ENCODE data around the gene SLC1A5. TPM values are rescaled to one million over a fixed set of nuclear protein-coding genes. Genes with fewer than 3 reads are reported as not detected.

The SLC1A5 gene
- total RNA-seq, 4 donors from 2014 or later, result 19.8 to 104 (median 91.4) TPM

GRCh38 chr19:46726551-46726950 is 61.8 kb downstream of the SLC1A5 start:
- Histone ChIP-seq H3K36me3 (peaks cover 0 to 65% (median 21%) of the 10 kb centered on the region in 4 donors), H3K27ac (no peak overlapping the region)
- in situ Hi-C loops (cut with MboI; ENCODE audit: low pct_ligation_motif_present in 1 of 4, low pct_unique_long_range_greater_than_20kb in 1 of 4, low sequenced_read_pairs in 3 of 4), result no loop called here

DNA sequence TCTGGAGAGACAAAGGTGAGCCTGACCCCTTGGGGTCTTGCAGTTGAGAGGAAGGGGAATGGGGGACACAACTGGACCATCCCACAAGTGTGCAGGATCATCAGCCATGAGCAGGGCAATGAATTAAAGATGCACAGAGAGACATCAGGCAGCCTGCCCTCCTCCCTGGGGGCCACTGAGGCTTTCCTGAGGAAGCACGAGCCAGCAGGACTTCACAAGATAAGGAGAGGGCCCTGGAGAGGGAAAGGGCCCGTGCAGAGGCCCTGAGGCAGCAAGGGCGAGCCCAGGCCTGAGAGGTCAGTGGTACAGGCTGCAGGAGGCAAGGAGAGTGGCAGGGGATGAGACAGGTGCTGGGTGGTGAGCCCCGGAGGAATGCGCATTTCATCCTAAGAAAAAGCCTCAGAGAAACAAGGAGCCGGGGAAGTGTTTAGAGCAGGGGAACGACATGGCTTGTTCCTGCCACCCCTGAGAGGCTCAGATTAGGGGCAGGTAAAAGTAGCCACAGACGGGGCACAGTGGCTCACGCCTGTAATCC is 62.5 kb downstream of the SLC1A5 start:
- no peak overlapping the region for H3K27ac ChIP-seq
- intact Hi-C loops (cut with DNase I; ENCODE audit: low total_unique reads) (no loop called here), in situ Hi-C loops (cut with MboI; ENCODE audit: low pct_ligation_motif_present in 1 of 4, low pct_unique_long_range_greater_than_20kb in 1 of 4, low sequenced_read_pairs in 3 of 4) (no loop called here)
- no peak for DNase-seq
- H3K9me3 ChIP-seq, result no peaks in the 10 kb centered on the region
- no peak overlapping the region for H3K4me3 ChIP-seq
- 84 to 100% methylated on average over 2 to 9 of the region's 9 CpGs for WGBS, 2 donors (ENCODE audit: low coverage in 1 of 2)
- TF ChIP-seq POLR2A (IDR thresholded peaks at IDR 0.05) (no peak), EP300 (IDR thresholded peaks at IDR 0.05; ENCODE audit: low read depth) (no peak), POLR2AphosphoS5 (IDR thresholded peaks at IDR 0.05) (no peak)
- TF ChIP-seq, protein P1, sequence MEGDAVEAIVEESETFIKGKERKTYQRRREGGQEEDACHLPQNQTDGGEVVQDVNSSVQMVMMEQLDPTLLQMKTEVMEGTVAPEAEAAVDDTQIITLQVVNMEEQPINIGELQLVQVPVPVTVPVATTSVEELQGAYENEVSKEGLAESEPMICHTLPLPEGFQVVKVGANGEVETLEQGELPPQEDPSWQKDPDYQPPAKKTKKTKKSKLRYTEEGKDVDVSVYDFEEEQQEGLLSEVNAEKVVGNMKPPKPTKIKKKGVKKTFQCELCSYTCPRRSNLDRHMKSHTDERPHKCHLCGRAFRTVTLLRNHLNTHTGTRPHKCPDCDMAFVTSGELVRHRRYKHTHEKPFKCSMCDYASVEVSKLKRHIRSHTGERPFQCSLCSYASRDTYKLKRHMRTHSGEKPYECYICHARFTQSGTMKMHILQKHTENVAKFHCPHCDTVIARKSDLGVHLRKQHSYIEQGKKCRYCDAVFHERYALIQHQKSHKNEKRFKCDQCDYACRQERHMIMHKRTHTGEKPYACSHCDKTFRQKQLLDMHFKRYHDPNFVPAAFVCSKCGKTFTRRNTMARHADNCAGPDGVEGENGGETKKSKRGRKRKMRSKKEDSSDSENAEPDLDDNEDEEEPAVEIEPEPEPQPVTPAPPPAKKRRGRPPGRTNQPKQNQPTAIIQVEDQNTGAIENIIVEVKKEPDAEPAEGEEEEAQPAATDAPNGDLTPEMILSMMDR (IDR thresholded peaks at IDR 0.05), result no peak
- no peaks in the 10 kb centered on the region for H3K4me1 ChIP-seq
- no peaks in the 10 kb centered on the region for H3K27me3 ChIP-seq
- peaks cover 0 to 66% (median 22%) of the 10 kb centered on the region in 4 donors for H3K36me3 ChIP-seq

More at GRCh38 chr19:46726551-46726950, 61.8 kb downstream of the SLC1A5 start:
- no peak for TF ChIP-seq EP300 (IDR thresholded peaks at IDR 0.05; ENCODE audit: low read depth)
- no peak for TF ChIP-seq POLR2A (IDR thresholded peaks at IDR 0.05)
- TF ChIP-seq, protein P1 (IDR thresholded peaks at IDR 0.05), result no peak
- TF ChIP-seq POLR2AphosphoS5 (IDR thresholded peaks at IDR 0.05), result no peak
- intact Hi-C loops (cut with DNase I; ENCODE audit: low total_unique reads), result no loop called here
- DNase-seq, result no peak
- H3K4me3 ChIP-seq, result no peak overlapping the region
- H3K4me1 ChIP-seq, result no peaks in the 10 kb centered on the region
- WGBS, 2 donors (ENCODE audit: low coverage in 1 of 2), result 84 to 95% methylated on average over 4 to 10 of the region's 10 CpGs
- H3K27me3 ChIP-seq, result no peaks in the 10 kb centered on the region
- H3K9me3 ChIP-seq, result no peaks in the 10 kb centered on the region

GRCh38 chr19:46725036-46725820 is 63.2 kb downstream of the SLC1A5 start:
- H3K36me3 ChIP-seq, result peaks cover 0 to 63% (median 25%) of the 10 kb centered on the region in 4 donors
- H3K9me3 ChIP-seq, result no peaks in the 10 kb centered on the region
- no peak overlapping the region for H3K4me3 ChIP-seq
- no peak overlapping the region for H3K27ac ChIP-seq
- in situ Hi-C loops (cut with MboI; ENCODE audit: low pct_ligation_motif_present in 1 of 4, low pct_unique_long_range_greater_than_20kb in 1 of 4, low sequenced_read_pairs in 3 of 4) (no loop called here), intact Hi-C loops (cut with DNase I; ENCODE audit: low total_unique reads) (no loop called here)
- TF ChIP-seq POLR2AphosphoS5 (IDR thresholded peaks at IDR 0.05) (no peak), EP300 (IDR thresholded peaks at IDR 0.05; ENCODE audit: low read depth) (no peak)
- no peaks in the 10 kb centered on the region for H3K27me3 ChIP-seq
- WGBS, 2 donors (ENCODE audit: low coverage in 1 of 2), result 93% methylated on average over 26 of the region's 26 CpGs; no CpG with 5 or more reads in 1 of the 2 donors
- no peak for DNase-seq
- no peaks in the 10 kb centered on the region for H3K4me1 ChIP-seq

Small RNAs within 50 kb of the gene (small RNA-seq; reads per million reads assigned to genes)
- gene AC008622.3, result 0 reads per million in 4 donors
- gene HNRNPMP2, result 0 reads per million in 4 donors
- gene RF00019, result 0 reads per million in 4 donors

Other genes with a start within 250 kb of the SLC1A5 start
- 100 to 1,000 TPM; 160 to 923 (median 194) TPM for gene CALM3, start 187.3 kb downstream of the SLC1A5 start, total RNA-seq
- gene PTGIR, start 163.5 kb downstream of the SLC1A5 start, total RNA-seq, result 1 to 10 TPM in 2 of 4 donors, under 1 TPM in 1, not detected in 1; 0.55 to 2.4 (median 2.2) TPM
- not detected for gene GNG8, start 152.4 kb downstream of the SLC1A5 start, total RNA-seq
- 10 to 100 TPM in 1 of 4 donors, 1 to 10 TPM in 3; 5.3 to 27.1 (median 7.5) TPM for gene DACT3, start 127.4 kb downstream of the SLC1A5 start, total RNA-seq
- gene PRKD2, start 71.5 kb downstream of the SLC1A5 start, total RNA-seq, result 100 to 1,000 TPM in 1 of 4 donors, 10 to 100 TPM in 3; 40.1 to 201 (median 53.5) TPM
- 10 to 100 TPM in 3 of 4 donors, 1 to 10 TPM in 1; 9.7 to 16.1 (median 11.8) TPM for gene FKRP, start 42.5 kb downstream of the SLC1A5 start, total RNA-seq
- gene STRN4, start 42.1 kb downstream of the SLC1A5 start, total RNA-seq, result 100 to 1,000 TPM in 3 of 4 donors, 10 to 100 TPM in 1; 81.6 to 306 (median 174) TPM
- gene AP2S1, start 62.3 kb upstream of the SLC1A5 start, total RNA-seq, result 10 to 100 TPM; 50.1 to 96.9 (median 61.2) TPM
- gene ARHGAP35, start 72.4 kb upstream of the SLC1A5 start, total RNA-seq, result 100 to 1,000 TPM in 2 of 4 donors, 10 to 100 TPM in 2; 77.1 to 159 (median 98.4) TPM
- under 1 TPM in 2 of 4 donors, not detected in 2; 0.55 to 0.79 TPM for gene NPAS1, start 231.2 kb upstream of the SLC1A5 start, total RNA-seq